ENCODE data around the gene GRM3. TPM values are rescaled to one million over a fixed set of nuclear protein-coding genes. Genes with fewer than 3 reads are reported as not detected.
"Not testable (repeated sequence)": the region's sequence is repeated elsewhere in the genome, so short reads cannot be mapped to it uniquely, and the experiment has no call there.

GRM3 gene
- total and polyA plus RNA-seq, 2 of the 4 experiments (the other 2 are of a cell fraction) = not detected

GRCh38 chr7:86615711-86616110 lies 28.0 kb upstream of the GRM3 start:
- H3K56ac ChIP-seq (ENCODE audit: extremely low read depth, insufficient read depth, low read length); H3K14ac ChIP-seq (replicated peaks; ENCODE audit: low read depth, low read length); H2BK120ac ChIP-seq (ENCODE audit: low read depth, low read length); H3K4ac ChIP-seq (ENCODE audit: low read depth, low read length); H2BK15ac ChIP-seq (ENCODE audit: low read depth, low read length); H4K20me1 ChIP-seq (ENCODE audit: insufficient read depth, low read length); H2AFZ ChIP-seq (replicated peaks; ENCODE audit: low read length, poor library complexity); H4K91ac ChIP-seq (ENCODE audit: insufficient read depth, low read depth, low read length); H3K9me1 ChIP-seq (ENCODE audit: insufficient read depth, low read length); H3K79me1 ChIP-seq (ENCODE audit: low read depth in 1 of 2, low read length in 2 of 2); in situ Hi-C loops (cut with MboI; ENCODE audit: low sequenced_read_pairs); H3K4me2 ChIP-seq (ENCODE audit: low read depth, low read length); H3K9ac ChIP-seq (ENCODE audit: low read depth, low read length); H2AK9ac ChIP-seq (replicated peaks; ENCODE audit: low read depth, low read length, poor library complexity); CTCF ChIA-PET; H3K36me3 ChIP-seq (ENCODE audit: control insufficient read depth, insufficient read depth, low read length); DNase-seq; H3K9me3 ChIP-seq (ENCODE audit: control insufficient read depth, insufficient read depth, low read length); H3K18ac ChIP-seq (ENCODE audit: low read depth, low read length); H4K8ac ChIP-seq (ENCODE audit: low read depth in 2 of 2, low read length in 2 of 2); H4K5ac ChIP-seq (ENCODE audit: low read depth, low read length); H3K27me3 ChIP-seq (ENCODE audit: control insufficient read depth, insufficient read depth, low read length); H3K27ac ChIP-seq (ENCODE audit: insufficient read depth, low read length); H2BK5ac ChIP-seq (ENCODE audit: low read depth, low read length, poor library complexity, severe bottlenecking); H2BK20ac ChIP-seq (ENCODE audit: low read depth, low read length); ATAC-seq (ENCODE audit: low read depth); dilution Hi-C loops (cut with HindIII; ENCODE audit: low sequenced_read_pairs, unreplicated experiment); POLR2A ChIA-PET (ENCODE audit: unreplicated experiment); BruUV-seq (replicated peaks); H3K4me1 ChIP-seq (ENCODE audit: control insufficient read depth, insufficient read depth, low read length); H2AK5ac ChIP-seq (ENCODE audit: low read depth, low read length); H3K23ac ChIP-seq (ENCODE audit: low read depth, low read length); H3K4me3 ChIP-seq (ENCODE audit: insufficient read depth, low read depth, low read length); intact Hi-C loops (cut with micrococcal nuclease): not testable (repeated sequence)
- WGBS, 2 experiments (ENCODE audit: extremely low coverage in 2 of 2, insufficient read length in 1 of 2) = no CpG with 5 or more reads among the region's 2 CpGs
